Smooth muscle cell of the brain vasculature (primary cell): ENCODE data around the gene HDAC4.
"Not testable (repeated sequence)": the region's sequence is repeated elsewhere in the genome, so short reads cannot be mapped to it uniquely, and the experiment has no call there.

Source experiments
- DNase-seq: peaks from one replicate; pipeline ENCODE4 v3.0.0-alpha.2; 2012; ENCODE audit warnings: low read depth, low spot score

HDAC4 gene

DNA sequence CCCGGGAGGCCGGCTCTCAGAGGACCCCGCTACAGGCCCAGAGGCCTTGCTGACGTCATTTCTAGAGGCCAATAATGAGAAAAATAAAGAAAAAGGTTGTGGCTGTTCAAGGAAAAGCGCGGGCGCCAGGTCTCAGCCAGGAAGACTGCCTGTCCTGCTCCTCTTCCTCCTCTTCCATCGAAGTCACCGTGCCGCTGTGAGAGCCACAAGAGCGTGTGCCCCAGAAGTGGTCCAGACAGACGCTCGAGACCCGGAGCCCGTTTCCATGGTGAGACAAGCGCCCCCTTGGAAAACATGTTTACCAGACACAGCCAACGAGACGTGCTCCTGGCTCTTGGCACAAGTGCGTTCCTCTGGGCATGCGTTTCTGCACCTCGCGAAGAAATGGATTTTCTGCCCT lies 210.5 kb downstream of the HDAC4 start:
- DNase-seq = no peak

DNA sequence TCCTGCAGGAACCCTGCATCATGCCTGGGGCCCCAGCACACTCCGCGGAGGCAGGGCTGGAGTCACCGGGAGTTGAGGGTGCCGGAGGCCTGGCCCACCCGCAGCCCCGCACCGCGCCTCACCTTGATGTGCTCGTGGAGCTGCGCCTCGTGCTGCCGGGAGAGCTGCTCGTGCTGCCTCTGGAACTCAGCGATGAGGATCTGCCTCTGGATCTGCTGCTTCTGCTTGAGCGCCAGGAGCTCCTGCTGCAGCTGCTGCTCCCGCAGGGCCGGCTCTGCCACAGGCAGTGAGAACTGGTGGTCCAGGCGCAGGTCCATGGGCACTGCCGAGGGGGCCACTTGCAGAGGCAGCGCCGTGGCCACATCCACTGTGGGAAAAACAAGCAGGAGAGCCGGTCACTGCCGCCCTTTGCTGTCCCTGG lies 211.1 kb downstream of the HDAC4 start:
- DNase-seq = no peak

DNA sequence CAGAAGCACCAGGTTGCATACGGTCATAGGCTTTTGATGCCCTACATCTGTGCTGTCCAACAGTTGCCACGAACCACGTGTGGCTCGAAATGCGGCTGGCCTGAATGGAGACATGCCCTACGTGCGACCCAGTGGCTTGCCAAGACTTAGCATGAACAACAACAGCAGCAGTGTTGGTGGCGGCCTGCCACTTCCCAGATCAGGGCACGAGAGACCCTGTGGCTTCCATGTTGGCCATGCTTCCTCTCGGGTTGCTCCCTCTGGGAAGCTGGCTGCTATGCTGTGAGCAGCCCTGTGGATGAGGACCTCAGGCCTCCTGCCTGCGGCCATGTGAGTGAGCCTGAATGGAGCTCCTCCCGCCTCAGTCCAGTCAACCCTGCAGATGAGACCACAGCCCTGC lies 212.3 kb downstream of the HDAC4 start:
- no peak for DNase-seq

GRCh38 chr2:239187464-239188253 lies 213.2 kb downstream of the HDAC4 start:
- DNase-seq = no peak

- DNase-seq = no peak
These were observed 214.1 kb downstream of the HDAC4 start for GRCh38 chr2:239186516-239187357.

DNA sequence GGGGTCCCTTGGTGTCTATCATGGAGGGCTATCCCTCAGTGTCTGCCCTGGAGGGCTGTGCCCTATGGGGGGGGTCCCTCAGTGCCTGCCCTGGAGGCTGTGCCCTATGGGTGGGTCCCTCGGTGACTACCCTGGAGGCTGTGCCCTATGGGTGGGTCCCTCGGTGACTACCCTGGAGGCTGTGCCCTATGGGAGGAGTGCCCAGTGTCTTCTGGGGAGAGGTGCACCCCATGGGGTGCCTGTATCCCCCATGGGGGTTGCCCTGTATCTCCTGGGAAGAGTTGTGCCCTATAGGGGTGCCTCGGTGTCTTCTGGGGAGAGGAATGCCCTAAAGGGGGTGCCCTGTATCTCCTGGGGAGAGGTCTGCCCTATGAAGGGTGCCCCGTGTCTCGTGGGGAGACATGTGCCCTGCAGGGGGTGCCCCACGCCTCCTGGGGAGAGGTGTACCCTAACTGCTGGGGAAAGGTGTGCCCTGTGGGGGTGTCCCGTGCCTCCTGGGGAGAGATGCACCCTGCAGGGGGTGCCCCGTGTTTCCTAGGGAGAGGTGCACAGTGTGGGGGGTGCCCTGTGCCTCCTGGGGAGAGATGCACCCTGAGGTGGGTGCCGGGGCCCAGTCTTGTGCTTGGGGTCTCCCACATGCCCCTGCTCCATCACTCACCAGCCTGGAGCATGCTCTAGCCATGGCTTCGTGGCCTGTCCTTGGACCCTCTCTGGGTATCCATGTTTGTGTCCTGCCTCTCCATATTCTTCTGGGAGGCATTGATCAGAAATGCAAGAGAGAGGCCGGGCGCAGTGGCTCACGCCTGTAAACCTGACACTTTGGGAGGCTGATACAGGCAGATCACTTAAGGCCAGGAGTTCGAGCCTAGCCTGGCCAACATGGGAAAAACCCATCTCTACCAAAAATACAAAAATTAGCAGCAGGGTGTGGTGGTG lies 215.6 kb downstream of the HDAC4 start:
- no peak for DNase-seq

GRCh38 chr2:239184179-239184578 lies 216.6 kb downstream of the HDAC4 start:
- no peak for DNase-seq

DNA sequence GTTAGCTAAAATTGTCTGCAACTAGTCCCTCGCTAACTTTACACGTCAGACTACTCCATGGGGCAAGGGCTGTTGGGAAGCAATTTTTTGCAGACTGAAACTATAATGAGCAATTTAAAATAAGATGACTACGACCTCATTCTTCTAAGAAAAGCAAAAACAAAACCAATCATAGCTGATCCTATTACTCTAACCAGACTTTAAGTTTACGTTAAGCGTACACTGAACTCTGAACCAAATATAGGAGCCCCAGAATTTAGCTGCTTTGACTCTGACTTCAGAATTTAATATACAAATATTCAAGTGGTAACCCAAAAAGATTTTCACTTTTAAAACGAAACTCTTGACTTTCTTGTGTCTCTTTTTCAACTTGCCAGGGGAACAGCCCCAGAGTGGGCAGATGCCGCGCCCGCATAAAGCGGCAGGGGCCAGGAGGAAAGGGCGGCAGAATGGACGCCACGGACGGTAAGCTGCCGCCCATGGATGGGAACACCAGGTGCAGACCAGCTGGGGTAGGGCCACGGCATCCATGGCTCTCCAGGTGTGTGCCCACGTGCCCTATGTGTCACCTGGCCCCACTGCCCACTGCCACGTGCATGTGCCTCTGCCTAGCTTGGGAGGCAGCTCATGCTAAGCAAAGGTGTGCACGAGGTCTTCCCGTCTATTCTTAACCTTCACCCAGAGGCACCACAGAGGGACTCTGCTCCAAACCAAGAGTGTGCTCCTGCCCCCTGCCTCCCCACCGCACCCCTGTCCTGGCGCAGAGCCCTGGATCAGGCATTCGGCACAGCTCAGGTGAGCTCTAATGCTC lies 217.6 kb downstream of the HDAC4 start:
- no peak for DNase-seq

DNA sequence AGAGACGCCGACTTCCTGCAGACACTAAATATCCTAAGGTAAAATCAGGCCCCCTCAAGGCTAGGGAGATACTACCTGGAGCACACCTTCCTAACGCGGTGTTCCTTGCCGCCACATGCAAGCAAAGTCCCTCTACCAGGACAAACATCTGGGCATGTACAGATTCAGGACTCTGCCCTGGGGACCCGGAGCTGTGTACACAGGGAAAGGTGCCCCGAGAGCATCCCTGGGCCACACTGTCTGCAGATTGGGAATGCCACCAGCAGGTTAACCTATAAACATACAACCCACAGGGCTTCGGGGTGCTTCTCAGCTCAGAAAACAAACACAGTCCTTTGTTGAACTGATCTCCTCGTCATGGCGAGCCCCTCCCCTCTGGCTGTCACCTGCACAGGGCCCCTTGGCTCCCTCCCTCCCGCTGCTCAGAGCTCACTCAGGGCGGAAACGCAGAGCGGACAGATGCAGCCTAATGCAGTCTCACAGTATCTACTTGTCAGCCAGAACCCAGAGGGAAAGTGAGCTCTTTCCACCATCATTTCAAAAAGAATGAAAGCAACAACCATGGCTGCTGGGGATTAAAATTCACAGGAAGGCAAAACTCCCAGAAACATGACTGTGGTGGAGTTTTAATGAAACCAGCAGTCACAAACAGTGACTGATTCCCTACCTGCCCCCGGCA lies 218.8 kb downstream of the HDAC4 start:
- no peak for DNase-seq

DNA sequence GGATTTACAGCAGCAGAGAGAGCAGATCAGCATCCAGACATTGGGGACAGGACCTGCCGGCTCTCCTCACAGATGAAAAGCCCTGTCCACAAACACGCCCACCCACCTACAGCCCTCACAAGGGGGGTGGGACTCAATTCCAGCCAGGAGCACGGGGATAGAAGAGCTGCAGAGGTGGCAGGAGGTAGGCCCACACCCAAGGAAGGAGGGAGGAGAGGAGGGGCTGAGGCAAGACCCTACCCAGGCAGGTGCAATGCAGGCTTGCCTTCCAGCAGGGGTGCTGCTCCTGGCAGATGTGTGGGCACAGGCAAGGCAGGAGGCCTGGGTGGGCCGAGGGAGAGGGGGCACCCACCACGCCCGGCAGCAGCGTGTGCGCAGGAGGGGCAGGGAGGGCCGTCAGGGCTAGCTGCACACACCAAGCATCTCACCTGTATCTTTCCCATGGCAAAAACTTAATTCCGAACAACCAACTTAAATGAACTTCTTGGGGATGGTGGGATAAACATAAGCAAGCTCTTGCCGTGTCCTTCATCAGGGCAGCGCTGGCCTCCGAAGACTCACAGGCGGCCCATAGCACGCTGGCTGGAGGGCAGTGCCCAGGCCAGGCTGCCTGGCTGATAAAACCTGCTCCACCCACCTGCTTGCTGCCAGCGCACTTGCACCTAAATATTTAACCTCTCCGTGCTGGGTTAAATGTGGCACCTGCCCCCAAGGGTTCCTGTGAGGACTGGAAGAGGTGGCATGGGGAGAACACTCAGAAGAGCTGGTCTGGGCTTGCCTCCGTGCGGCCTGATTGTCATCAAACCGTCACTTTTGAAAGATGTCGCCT lies 219.5 kb downstream of the HDAC4 start:
- no peak for DNase-seq

GRCh38 chr2:239180526-239181073 lies 220.2 kb downstream of the HDAC4 start:
- no peak for DNase-seq

- no peak for DNase-seq
These were observed 220.9 kb downstream of the HDAC4 start for GRCh38 chr2:239179851-239180371.

DNA sequence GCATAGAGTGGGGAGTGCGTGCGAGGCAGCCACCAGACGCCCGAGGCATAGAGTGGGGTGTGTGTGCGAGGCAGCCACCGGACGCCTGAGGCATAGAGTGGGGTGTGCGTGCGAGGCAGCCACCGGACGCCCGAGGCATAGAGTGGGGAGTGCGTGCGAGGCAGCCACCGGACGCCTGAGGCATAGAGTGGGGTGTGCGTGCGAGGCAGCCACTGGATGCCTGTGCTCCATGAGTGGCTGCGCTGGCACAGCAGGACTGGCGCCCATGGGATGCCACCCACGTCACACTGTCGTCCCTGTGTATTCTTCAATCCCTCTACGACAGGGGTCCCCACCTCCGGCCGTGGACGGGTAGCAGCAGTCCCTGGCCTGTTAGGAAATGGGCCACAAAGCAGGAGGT lies 221.9 kb downstream of the HDAC4 start:
- no peak for DNase-seq

DNA sequence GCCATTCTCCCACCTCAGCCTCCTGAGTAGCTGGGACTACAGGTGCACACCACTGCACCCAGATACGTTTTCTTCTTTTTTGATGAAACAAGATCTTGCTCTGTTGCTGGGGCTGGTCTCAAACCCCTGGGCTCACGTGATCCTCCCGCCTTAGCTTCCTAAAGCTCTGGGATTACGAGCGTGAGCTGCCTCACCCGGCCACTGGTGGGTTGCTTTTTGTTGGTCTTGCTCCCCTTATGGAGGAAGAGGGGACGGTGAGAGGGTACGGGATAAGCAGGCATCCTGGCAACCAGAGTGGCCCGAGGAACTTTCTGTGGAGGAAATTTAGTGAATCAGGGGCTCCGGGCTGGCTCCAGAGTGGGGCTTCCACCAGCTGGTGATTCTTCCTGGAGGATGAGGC lies 222.3 kb downstream of the HDAC4 start:
- DNase-seq = no peak

DNA sequence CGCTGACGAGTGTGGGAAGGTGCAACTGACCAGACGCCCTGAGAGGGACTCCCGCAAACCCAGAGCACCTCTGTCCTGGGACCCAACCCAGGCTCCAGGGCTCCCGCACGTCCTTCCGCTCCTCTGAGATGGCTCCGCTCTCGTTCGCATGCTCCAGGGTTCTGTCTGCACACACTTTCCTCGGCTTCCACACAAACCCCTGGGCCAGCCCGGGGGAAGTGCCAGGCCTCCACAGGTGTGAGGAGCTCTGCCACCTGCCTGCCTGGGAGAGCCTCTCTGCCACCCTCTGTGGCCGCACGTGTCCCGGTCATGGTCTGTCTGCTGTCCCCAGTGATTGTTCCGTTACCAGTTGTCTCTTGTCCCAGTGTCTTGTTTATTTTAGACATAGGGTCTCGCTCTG lies 222.9 kb downstream of the HDAC4 start:
- no peak for DNase-seq

GRCh38 chr2:239177325-239177724 lies 223.5 kb downstream of the HDAC4 start:
- DNase-seq = no peak

DNA sequence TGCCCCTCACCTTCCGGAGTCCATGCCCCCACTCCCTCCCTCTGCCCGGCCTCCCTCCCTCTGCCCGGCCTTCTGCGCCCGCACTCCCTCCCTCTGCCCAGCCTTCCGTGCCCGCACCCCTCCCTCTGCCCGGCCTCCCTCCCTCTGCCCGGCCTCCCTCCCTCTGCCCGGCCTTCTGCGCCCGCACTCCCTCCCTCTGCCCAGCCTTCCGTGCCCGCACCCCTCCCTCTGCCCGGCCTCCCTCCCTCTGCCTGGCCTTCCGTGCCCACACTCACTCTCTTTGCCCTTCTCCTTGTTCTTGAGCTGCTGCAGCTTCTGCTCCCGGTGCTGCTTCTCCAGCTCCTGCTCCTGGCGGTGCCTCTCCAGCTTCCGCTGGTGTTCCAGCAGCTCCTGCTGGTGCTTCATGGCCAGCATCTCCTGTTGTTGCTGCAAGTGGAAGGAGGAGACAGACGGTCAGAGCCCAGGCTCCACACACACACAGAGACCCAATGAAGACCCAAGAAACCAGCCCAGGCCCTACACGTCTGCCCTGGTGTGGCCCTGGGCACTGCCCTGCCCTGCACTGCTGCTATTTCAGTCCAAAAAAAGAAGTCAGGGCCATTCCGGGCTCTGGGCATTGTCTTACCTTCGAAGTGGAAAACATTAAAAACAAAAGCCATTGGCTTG lies 224.5 kb downstream of the HDAC4 start:
- DNase-seq = not testable (repeated sequence)

- no peak for DNase-seq
These were observed 225.6 kb downstream of the HDAC4 start for GRCh38 chr2:239175181-239175580.
